Measurements from ENCODE around the gene LILRB4.
A peak's percentile ranks its signal among the peaks of the same experiment; 100 is the strongest.
"Not testable (repeated sequence)": the region's sequence is repeated elsewhere in the genome, so short reads cannot be mapped to it uniquely, and the experiment has no call there.

LILRB4 gene

DNA sequence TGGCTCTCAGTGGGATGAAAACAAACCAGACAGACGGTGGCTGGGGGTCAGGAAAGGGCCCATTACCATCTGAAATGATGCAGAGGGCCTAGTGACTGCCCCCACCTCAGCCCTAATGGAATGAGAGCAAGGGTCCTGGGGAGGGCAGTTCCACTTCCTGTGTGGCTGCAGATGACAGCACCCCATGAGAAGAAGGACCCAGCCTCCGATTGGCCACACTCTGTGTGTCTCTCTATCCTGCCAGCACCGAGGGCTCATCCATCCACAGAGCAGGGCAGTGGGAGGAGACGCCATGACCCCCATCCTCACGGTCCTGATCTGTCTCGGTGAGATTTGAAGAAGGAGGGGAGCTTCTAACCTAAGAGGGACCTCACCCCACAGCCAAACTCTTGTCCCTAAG lies 32.0 kb upstream of the LILRB4 start:
- ChIA-PET CTCF (no interaction called here), POLR2A (no interaction called here)
- TF ChIP-seq ZNF155 (tag by site-specific recombination; IDR thresholded peaks at IDR 0.05) (no peak), ZNF555 (tag by site-specific recombination; conservative IDR thresholded peaks at IDR 0.05) (no peak), GLIS2 (tag by site-specific recombination; IDR thresholded peaks at IDR 0.05) (no peak), ZNF600 (tag by site-specific recombination; IDR thresholded peaks at IDR 0.05) (no peak), HOXD13 (CRISPR knock-in tag; IDR thresholded peaks at IDR 0.05; ENCODE audit: borderline replicate concordance) (no peak), ZNF350 (tag by site-specific recombination; IDR thresholded peaks at IDR 0.05) (no peak), EGR2 (tag by site-specific recombination; IDR thresholded peaks at IDR 0.05; ENCODE audit: low read depth) (no peak), ZNF571 (tag by site-specific recombination; IDR thresholded peaks at IDR 0.05) (no peak)
- TF ChIP-seq, protein P1, sequence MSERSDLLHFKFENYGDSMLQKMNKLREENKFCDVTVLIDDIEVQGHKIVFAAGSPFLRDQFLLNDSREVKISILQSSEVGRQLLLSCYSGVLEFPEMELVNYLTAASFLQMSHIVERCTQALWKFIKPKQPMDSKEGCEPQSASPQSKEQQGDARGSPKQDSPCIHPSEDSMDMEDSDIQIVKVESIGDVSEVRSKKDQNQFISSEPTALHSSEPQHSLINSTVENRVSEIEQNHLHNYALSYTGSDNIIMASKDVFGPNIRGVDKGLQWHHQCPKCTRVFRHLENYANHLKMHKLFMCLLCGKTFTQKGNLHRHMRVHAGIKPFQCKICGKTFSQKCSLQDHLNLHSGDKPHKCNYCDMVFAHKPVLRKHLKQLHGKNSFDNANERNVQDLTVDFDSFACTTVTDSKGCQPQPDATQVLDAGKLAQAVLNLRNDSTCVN (tag by site-specific recombination; optimal IDR thresholded peaks at IDR 0.05) = no peak
- TF ChIP-seq, protein P2, sequence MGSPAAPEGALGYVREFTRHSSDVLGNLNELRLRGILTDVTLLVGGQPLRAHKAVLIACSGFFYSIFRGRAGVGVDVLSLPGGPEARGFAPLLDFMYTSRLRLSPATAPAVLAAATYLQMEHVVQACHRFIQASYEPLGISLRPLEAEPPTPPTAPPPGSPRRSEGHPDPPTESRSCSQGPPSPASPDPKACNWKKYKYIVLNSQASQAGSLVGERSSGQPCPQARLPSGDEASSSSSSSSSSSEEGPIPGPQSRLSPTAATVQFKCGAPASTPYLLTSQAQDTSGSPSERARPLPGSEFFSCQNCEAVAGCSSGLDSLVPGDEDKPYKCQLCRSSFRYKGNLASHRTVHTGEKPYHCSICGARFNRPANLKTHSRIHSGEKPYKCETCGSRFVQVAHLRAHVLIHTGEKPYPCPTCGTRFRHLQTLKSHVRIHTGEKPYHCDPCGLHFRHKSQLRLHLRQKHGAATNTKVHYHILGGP (tag by site-specific recombination; IDR thresholded peaks at IDR 0.05) = no peak
- Histone ChIP-seq H3K36me3 (ENCODE audit: control insufficient read depth in 2 of 2, insufficient read depth in 1 of 2, low read length in 2 of 2) (no peaks in the 10 kb centered on the region), H3K4me1 (ENCODE audit: control insufficient read depth, insufficient read depth, low read length) (no peaks in the 10 kb centered on the region), H3K27ac (ENCODE audit: extremely low read depth, low read depth, low read length) (no peak overlapping the region), H3K9me3 (ENCODE audit: control insufficient read depth, insufficient read depth, low read depth, low read length) (no peaks in the 10 kb centered on the region), H3K4me3 (ENCODE audit: low read depth, low read length) (no peak overlapping the region)

DNA sequence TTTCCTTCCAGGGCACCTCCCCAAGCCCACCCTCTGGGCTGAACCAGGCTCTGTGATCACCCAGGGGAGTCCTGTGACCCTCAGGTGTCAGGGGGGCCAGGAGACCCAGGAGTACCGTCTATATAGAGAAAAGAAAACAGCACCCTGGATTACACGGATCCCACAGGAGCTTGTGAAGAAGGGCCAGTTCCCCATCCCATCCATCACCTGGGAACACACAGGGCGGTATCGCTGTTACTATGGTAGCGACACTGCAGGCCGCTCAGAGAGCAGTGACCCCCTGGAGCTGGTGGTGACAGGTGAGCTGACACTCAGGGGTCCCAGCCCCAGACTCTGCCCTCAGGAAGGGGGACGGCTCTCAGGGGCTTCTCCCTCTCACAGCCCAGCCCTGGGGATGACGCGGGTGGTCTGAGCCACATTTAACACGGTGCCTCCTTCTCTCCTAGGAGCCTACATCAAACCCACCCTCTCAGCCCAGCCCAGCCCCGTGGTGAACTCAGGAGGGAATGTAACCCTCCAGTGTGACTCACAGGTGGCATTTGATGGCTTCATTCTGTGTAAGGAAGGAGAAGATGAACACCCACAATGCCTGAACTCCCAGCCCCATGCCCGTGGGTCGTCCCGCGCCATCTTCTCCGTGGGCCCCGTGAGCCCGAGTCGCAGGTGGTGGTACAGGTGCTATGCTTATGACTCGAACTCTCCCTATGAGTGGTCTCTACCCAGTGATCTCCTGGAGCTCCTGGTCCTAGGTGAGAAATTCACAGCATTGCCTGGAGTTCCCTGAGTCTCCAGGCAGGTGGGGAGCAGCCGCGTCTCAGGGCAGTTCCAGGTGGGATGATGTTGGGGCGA lies 31.1 kb upstream of the LILRB4 start:
- H3K4me1 ChIP-seq (ENCODE audit: control insufficient read depth, insufficient read depth, low read length); H3K36me3 ChIP-seq (ENCODE audit: control insufficient read depth in 2 of 2, insufficient read depth in 1 of 2, low read length in 2 of 2); H3K9me3 ChIP-seq (ENCODE audit: control insufficient read depth, insufficient read depth, low read depth, low read length); CTCF ChIA-PET; H3K4me3 ChIP-seq (ENCODE audit: low read depth, low read length); H3K27ac ChIP-seq (ENCODE audit: extremely low read depth, low read depth, low read length); POLR2A ChIA-PET: not testable (repeated sequence)

DNA sequence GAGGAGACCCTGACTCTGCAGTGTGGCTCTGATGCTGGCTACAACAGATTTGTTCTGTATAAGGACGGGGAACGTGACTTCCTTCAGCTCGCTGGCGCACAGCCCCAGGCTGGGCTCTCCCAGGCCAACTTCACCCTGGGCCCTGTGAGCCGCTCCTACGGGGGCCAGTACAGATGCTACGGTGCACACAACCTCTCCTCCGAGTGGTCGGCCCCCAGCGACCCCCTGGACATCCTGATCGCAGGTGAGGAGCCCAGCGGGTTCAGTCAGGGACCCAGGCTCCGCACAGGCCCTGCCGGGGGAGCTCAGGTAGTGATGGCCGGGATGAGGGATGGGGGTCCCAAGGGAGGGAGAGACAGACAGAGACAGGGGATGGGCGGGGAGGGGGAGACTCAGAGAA lies 30.3 kb upstream of the LILRB4 start:
- H3K36me3 ChIP-seq (ENCODE audit: control insufficient read depth in 2 of 2, insufficient read depth in 1 of 2, low read length in 2 of 2); H3K9me3 ChIP-seq (ENCODE audit: control insufficient read depth, insufficient read depth, low read depth, low read length); H3K4me1 ChIP-seq (ENCODE audit: control insufficient read depth, insufficient read depth, low read length); H3K4me3 ChIP-seq (ENCODE audit: low read depth, low read length); CTCF ChIA-PET; H3K27ac ChIP-seq (ENCODE audit: extremely low read depth, low read depth, low read length); POLR2A ChIA-PET: not testable (repeated sequence)

DNA sequence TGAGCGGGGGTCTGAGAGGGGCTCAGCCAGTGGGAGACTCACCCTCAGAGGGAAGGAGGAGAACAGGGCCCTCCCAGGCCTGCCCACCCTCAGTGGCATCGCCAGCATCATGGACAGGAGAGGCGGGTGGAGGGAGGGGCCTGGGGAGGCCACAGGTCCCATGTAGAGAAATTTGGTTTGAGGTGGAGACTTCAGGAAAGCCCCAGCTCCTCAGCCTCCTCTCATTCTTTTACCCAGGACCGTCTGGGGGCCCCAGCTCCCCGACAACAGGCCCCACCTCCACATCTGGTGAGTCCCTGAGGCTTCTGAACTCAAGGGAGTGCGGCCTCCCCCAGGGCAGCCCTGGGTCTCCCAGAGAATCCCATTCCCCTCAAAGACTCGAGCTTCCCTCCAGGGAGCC lies 29.4 kb upstream of the LILRB4 start:
- H3K4me1 ChIP-seq (ENCODE audit: control insufficient read depth, insufficient read depth, low read length) = no peaks in the 10 kb centered on the region

DNA sequence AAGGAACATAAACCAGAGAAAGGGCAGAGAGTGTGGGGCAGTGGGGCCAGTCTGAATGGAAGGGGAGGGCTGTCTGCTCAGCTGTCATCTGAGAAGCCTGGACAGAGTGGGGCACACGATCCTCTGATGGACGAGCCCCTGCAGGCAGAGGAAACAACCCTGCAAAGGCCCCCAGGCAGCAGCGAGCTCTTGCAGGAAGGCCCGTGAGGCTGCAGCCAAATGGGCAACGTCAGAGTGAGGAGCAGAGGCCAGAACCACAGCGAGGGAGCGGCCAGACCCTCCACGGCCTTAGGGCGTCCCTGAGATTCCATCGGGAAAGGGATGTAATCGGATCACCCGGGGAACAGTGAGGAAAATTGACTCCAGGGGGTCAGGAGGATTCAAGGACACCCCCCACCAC lies 26.7 kb upstream of the LILRB4 start:
- 0 out of 2 replicates have a peak, but pooled peaks have one; percentile 17 for TF ChIP-seq ZNF335 (tag by site-specific recombination; conservative IDR thresholded peaks at IDR 0.05)
- POLR2A ChIA-PET; H3K36me3 ChIP-seq (ENCODE audit: control insufficient read depth in 2 of 2, insufficient read depth in 1 of 2, low read length in 2 of 2); H3K4me3 ChIP-seq (ENCODE audit: low read depth, low read length); H3K9me3 ChIP-seq (ENCODE audit: control insufficient read depth, insufficient read depth, low read depth, low read length); CTCF ChIA-PET; H3K27ac ChIP-seq (ENCODE audit: extremely low read depth, low read depth, low read length); H3K4me1 ChIP-seq (ENCODE audit: control insufficient read depth, insufficient read depth, low read length): not testable (repeated sequence)

More for the DNA sequence above, 29.4 kb upstream of the LILRB4 start:
- ChIA-PET CTCF (interaction anchor here (1.2 kb wide), 1 partner anchor 41 kb away, joined by 4 read pairs; no protein-coding TSS in a partner anchor), POLR2A (no interaction called here)
- TF ChIP-seq ZFP69B (tag by site-specific recombination; IDR thresholded peaks at IDR 0.05) (no peak), SALL2 (tag by site-specific recombination; IDR thresholded peaks at IDR 0.05; ENCODE audit: borderline replicate concordance) (no peak)
- H3K9me3 ChIP-seq (ENCODE audit: control insufficient read depth, insufficient read depth, low read depth, low read length) = no peaks in the 10 kb centered on the region
- no peak overlapping the region for H3K4me3 ChIP-seq (ENCODE audit: low read depth, low read length)
- H3K36me3 ChIP-seq (ENCODE audit: control insufficient read depth in 2 of 2, insufficient read depth in 1 of 2, low read length in 2 of 2) = no peaks in the 10 kb centered on the region
- H3K27ac ChIP-seq (ENCODE audit: extremely low read depth, low read depth, low read length) = no peak overlapping the region

Measured in HEK293 (cell line).